HG02642 (cell line): Measurements from ENCODE around the gene MASP2.
"Not testable (repeated sequence)": the region's sequence is repeated elsewhere in the genome, so short reads cannot be mapped to it uniquely, and the experiment has no call there.

Experiments
- ATAC-seq: cut with Tn5 transposase; IDR thresholded peaks from one replicate; pipeline ENCODE4 v1.9.1; 2021; ENCODE audit warnings: mild to moderate bottlenecking; ENCODE audit not compliant: unreplicated experiment, poor library complexity

Gene MASP2

DNA sequence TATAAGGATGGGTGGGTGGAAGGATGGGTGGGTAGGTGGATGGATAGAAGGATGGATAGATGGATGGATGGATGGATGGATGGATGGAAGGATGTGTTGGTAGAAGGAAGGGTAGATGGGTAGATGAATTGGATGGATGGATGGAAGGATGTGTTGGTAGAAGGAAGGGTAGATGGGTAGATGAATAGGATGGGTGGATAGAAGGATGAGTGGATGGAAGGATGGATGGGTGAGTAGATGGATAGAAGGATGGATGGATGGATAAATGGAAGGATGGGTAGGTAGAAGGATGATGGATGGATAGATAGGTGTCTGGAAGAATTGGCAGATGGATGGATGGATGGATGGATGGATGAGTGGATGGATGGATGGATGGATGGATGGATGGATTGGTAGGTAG is 6.0 kb downstream of the MASP2 start:
- ATAC-seq: no peak

DNA sequence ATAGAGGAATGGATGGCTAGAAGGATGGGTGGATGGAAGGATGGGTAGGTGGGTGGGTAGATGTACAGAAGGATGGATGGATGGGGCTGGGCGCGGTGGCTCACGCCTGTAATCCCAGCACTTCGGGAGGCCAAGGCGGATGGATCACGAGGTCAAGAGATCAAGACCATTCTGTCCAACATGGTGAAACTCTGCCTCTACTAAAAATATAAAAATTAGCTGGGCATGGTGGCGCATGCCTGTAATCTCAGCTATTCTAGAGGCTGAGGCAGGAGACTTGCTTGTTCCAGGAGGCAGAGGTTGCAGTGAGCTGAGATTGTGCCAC is 7.0 kb downstream of the MASP2 start:
- not testable (repeated sequence) for ATAC-seq

DNA sequence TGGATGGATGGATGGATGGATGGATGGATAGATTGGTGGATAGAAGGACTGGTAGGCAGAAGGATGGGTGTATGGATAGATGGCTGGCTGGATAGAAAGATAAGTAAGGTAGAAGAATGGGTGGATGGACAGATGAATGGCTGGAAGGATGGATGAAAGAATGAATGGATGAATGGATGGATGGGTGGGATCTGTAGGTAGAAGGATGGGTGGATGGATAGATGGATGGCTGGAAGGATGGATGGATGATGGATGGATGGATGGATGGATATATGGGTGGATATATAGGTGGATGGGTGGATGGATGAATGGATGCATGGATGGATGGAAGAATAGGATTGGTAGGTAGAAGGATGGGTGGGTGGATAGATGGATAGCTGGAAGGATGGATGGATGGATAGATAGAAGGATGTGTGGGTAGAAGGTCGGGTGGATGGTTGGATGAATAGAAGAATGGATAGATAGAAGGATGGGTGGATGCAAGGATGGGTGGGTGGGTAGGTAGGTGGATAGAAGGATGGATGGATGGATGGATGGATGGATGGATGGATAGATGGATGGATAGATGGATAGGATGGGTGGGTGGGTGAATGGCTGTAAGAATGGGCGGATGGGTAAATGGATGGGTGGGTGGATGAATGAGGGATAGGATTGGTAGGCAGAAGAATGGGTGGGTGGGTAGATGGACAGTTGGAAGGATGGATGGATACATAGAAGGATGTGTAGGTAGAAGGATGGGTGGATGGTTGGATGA is 7.5 kb downstream of the MASP2 start:
- ATAC-seq: no peak

DNA sequence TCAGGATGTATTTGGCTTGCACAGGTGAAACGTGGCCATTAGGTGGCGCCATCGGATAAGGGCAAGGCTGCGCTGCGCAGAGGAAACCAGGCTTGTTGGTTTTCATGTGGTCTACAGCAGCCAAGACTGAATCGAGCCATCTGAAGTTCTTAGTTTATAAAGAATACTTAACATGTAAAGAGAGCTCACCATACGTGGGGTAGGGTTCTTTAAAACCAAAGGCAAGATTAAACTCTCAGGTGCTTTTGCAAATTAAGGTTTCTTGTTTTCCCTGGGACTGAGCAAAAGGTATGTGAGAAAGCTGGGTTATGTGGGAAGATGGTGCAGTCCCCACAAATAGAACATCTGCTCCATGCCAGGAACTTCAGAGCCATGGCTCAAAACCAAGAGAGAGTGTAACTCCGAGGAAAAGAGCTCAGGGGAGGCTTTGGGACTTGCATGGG is 9.3 kb downstream of the MASP2 start:
- ATAC-seq: no peak

DNA sequence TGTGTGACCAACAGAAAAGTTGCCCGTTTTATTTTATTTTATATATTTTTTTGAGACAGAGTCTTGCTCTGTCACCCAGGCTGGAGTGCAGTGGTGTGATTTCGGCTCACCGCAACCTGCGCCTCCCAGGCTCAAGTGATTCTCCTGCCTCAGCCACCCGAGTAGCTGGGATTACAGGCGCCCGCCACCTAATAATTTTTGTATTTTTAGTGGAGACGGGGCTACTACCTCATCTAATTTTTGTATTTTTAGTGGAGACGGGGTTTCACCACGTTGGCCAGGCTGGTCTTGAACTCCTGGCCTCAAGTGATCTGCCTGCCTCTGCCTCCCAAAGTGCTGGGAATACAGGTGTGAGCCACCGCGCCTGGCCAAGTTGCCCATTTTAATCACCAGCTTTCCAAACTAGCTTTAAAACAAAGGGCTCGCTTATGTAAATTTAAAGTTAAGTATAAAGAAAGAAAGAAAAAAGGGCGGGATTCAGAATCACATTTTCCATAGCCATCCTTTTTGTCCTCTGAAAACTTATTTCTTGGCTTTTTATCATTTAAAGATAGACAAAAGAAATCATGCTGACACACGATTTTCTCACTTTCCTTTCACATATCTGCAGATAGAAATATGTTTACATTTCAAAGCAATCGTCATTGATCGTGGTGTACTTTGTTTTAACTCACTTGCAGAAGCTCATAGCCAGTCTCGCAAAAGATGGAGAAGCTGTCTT is 9.9 kb downstream of the MASP2 start:
- ATAC-seq: not testable (repeated sequence)

DNA sequence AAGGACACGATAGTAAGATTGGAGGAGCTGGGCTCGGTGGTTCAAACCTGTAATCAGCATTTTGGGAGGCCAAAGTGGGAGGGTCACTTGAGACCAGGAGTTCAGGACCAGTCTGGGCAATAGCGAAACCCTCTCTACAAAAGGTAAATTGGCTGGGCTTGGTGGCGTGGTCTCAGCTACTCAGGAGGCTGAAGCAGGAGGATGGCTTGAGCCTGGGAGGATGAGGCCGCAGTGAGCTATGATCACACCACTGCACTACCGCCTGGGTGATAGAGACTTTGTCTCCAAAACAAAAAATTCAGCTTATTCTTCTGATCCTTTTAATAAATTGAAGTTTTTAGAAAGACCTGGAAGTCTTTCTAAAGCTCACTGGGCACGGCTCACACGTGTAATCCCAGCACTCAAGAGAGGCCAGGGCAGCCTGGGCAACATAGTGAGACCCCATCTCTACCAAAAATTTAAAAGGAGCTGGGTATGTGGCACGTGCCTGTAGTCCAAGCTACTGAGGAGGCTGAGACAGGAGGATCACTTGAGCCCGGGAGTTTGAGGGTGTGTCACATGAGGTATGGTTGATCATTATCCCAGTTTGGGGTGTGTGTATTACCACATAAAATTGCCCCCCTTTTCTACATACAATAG is 15.3 kb downstream of the MASP2 start:
- no peak for ATAC-seq

DNA sequence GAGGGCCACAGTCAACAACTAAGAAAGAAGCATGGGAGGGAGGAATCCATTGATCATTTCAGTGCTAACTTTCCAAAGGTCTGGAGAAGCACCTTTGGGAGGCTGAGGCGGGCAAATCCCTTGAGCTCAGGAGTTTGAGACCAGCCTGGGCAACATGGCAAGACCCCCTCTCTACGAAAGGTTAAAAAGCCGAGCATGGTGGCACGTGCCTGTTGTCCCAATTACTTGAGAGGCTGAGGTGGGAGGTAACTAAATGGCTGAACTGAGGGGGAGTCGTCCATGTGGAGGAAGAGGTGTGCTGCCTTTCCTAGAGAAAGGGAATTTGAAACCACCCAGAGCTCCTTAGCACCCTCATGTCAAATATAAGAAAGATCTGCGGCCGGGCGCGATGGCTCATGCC is 16.2 kb downstream of the MASP2 start:
- ATAC-seq: no peak

DNA sequence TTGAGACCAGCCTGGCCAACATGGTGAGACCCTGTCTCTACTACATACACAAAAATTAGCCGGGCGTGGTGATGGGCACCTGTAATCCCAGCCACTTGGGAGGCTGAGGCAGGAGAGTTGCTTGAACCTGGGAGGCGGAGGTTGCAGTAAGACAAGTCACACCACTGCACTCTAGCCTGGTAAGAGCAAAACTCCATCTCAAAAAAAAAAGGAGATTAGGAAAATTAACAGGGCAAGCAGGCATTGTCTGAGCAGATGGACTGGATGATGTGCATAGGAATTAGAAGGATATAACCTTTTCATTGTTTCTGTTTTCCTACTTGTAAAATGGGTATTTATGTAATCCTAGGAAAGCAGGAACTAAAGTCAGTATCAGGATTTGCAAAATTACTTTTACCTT is 19.0 kb downstream of the MASP2 start:
- ATAC-seq: no peak

DNA sequence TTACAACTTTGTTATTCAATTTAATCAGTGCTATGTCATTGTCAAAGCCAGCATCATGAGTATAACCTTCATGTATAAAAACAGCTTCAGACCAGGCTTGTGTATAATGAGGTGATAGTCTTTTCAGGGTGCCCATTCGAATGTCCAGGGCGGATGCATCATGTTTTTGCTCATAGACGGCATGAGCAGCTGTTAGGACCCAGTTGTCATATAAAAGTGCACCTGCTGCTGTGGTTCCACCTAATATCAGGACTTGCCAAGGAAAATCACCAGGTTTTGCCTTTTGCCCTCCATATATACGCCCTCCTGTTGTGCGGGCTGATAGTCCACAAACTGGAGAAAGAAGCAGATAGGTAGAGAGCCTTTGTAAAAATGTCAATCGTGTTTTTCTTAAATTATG is 19.7 kb downstream of the MASP2 start:
- ATAC-seq: no peak

DNA sequence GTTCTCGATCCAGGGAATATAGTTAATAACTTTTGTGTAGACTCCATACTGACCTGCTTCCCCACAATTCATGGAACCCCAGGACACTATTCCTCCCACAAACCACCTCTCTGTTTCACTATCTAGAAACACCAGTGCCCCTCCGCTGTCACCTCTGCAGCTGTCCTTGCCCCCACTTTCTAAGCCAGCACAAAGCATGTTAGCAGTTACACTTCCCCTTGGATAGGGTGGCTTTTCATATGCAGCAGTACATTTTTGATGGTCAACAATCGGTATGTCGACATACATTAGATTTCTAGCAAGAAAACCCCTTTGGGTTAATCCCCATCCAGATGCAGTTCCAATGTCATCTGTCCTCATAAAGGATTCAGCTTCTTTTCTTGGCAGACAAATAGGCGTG is 20.1 kb downstream of the MASP2 start:
- no peak for ATAC-seq

DNA sequence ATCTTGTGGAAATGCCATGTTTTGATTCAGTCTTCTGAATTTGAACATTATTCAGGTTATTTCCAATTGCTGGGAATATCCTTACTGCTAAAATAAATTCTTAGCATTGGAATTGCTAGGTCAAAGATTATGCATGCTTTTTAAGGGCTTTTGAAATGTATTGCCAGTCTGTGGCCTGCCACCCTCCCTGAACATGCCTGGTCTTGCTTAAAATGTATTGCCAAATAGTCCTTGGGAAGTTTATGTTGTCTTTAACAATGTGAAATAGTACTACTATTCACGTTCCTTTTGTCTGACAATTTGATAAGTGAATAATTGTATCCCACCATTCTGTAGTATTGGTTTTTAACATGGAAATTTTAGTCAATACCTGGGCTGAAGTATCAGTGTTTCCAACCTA is 21.0 kb downstream of the MASP2 start:
- no peak for ATAC-seq

DNA sequence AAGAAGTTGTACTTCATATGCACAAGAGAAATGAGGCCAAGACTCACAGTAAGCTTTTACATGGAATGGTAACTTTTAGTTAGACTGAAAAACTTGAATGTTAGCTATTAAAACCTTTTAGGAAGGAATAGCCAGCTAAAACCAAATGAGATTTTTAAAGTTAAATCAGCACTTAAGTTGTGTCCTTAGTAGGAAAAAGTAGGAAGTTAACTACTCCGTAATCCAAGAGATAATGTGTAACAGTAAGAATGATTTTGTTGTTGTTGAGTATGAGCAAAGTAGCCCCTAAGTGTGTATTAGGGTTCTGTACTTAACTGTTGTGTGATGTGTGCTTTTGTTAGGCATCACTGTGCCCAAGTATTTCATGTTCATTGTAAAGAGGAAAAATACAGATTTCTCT is 21.4 kb downstream of the MASP2 start:
- ATAC-seq: no peak

DNA sequence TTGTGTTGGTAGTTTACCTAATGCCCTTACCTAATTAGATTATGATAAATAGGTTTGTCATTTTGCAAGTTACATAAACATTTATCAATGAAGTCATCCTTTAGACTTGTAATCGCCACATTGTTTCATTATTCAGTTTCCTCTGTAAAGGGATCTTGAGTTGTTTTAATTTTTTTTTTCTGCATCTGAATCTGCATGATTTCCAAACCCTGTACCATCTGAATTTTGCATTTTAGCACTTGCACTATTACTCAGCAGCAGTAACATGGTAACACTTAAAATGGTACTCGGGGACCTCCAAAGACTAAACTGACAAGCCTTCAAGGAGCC is 22.2 kb downstream of the MASP2 start:
- no peak for ATAC-seq

DNA sequence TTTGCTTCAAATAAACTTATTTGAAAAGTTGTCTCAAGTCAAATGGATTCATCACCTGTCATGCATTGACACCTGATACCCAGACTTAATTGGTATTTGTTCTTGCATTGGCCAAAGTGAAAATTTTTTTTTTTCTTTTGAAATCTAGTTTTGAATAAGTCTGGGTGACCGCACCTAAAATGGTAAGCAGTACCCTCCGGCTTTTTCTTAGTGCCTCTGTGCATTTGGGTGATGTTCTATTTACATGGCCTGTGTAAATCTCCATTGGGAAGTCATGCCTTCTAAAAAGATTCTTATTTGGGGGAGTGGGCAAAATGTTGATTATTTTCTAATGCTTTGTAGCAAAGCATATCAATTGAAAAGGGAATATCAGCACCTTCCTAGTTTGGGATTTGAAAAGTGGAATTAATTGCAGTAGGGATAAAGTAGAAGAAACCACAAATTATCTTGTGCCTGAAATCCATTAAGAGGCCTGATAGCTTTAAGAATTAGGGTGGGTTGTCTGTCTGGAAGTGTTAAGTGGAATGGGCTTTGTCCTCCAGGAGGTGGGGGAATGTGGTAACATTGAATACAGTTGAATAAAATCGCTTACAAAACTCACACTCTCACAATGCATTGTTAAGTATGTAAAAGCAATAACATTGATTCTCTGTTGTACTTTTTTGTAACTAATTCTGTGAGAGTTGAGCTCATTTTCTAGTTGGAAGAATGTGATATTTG is 22.7 kb downstream of the MASP2 start:
- ATAC-seq: no peak

DNA sequence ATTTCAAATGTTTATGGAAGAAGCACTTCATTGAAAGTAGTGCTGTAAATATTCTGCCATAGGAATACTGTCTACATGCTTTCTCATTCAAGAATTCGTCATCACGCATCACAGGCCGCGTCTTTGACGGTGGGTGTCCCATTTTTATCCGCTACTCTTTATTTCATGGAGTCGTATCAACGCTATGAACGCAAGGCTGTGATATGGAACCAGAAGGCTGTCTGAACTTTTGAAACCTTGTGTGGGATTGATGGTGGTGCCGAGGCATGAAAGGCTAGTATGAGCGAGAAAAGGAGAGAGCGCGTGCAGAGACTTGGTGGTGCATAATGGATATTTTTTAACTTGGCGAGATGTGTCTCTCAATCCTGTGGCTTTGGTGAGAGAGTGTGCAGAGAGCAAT is 23.8 kb downstream of the MASP2 start:
- no peak for ATAC-seq

DNA sequence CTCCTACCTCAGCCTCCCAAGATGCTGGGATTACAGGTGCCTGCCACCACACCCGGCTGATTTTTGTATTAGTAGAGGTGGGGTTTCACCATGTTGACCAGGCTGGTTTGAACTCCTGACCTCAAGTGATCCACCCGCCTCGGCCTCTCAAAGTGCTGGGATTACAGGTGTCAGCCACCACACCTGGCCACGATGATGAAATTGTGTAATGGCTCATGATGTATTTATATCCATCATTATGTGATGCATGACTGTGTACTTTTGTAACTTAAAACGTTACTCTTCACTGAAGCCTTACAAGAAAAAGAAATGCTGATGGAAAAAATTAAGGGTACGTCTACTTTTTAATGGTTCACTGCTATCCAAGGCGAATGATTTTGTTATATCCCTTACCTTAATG is 27.1 kb downstream of the MASP2 start:
- ATAC-seq: no peak

DNA sequence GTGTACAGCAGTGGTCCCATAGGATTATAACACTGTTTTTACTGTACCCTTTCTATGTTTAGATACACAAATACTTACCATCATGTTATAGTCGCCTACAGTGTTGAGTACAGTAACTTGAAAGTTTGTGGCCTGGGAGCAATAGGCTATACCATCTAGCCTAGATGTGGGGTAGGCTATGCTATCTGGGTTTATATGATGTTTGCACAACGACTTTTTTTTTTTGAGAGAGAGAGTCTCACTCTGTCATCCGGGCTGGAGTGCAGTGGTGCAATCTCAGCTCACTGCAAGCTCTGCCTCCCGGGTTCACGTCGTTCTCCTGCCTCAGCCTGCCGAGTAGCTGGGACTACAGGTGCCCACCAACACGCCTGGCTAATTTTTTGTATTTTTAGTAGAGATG is 27.7 kb downstream of the MASP2 start:
- not testable (repeated sequence) for ATAC-seq

DNA sequence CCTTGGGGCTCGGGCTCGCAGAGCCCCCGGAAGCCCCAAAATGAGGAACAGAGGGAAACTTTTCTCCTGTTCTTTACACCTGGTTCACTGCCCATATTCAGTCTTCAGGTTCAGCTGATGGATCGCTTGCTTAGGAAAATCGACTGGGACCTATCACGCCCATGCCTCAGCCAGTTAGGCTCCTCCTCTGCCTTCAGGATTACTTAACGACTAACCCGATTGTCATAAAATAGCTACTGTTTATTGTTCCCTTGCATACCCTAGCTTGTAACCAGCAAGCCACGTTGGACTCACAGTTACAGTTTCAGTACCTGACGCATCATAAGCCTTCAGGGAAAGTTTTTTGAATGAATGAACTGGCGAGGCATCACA is 33.9 kb downstream of the MASP2 start:
- ATAC-seq: no peak

DNA sequence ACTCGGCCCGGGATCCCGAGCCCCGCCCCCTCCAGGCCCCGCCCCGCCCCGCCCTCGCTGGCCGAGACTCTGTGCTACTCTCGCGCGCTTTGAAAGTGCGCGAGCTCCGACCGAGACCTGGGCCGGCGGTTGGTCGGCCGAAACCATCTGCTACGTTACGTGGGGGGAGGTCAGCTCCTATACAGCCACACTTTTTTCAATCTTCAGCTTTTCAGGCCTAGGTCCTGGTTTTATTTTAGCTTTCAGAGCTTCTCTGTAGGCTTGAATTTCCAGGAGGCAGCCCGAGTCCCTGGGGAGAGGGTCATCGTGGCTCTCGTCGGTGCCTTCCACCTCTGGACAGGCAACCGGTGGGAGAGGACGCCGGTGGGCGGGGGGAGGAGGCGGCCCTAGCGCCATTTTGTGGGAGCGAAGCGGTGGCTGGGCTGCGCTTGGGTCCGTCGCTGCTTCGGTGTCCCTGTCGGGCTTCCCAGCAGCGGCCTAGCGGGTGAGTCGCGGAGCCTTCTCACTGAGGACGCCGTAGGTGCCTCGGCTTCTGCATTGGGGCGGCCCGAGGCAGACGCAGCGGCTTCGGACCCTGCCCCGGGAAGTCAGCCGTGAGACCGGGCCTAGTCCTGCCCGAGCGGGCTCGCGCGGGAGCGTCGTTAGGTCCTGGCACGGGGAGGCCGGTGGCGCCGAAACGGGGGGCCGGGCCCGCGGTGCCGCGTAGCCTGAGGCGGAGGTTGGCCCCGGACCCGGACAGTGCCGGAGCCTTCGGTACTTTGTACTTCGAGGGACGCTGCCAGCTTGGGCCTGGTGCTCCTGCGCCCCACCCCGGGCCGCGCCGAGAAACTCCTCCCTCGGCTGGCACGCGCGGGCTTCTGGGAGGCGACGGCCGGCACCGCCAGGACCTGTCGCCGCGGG is 34.5 kb downstream of the MASP2 start, which contains the start of gene TARDBP:
TARDBP (plus strand) TSS at position 395 of the 900 bp plus-strand sequence. CDS start 1,074 bp downstream, outside the sequence.
- peak; percentile 89 for ATAC-seq

DNA sequence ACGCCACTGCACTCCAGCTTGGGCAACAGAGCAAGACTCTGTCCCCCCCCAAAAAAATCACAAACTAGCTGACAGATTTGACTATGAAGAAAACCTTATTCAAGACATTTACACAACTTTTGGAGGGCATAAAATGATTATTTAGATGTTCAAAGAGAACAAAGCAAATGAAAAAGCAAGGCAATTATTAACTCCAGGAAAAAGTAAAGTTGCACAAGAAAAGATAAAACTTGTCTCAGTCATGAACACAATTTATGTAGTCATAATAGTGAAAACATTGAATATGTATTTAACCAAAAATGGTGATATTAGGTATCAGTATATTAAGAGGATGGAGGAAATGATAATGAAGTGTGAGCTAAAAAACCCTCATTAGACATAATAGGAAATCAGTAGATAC is 46.5 kb downstream of the MASP2 start:
- no peak for ATAC-seq
